GM18505 (cell line): ENCODE data around the gene LRIF1.

Experiments
- ATAC-seq: cut with Tn5 transposase; IDR thresholded peaks from one replicate; pipeline ENCODE4 v1.9.1; 2021; ENCODE audit not compliant: unreplicated experiment
- POLR2A ChIP-seq: IDR thresholded peaks from 4 replicates; pipeline ENCODE4 v1.6.1; 2011; ENCODE audit warnings: borderline replicate concordance; ENCODE audit not compliant: insufficient read depth, insufficient read length; ENCODE audit errors: extremely low read depth

Gene LRIF1

DNA sequence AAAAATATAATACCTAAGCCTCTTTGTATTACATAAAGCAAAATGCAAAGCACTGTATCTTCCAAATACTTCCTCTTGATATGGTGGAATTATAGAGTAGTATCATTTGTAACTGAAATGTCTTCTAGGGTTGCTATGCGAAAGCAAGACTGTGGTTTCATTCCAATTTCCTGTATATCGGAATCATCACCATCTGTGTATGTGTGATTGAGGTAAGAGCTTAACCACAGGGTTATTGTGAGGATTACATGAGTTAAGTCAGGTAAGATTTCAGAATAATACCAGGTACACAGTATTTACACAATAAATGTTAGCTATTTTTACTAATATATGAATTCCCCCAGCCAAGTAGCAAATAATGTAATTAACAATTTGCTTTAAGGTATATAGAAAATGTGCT is 66.0 kb downstream of the LRIF1 start:
- no peak for TF ChIP-seq POLR2A
- no peak for ATAC-seq
